Measurements from ENCODE around the gene CTNNA3.

- TF ChIP-seq CTCF (IDR thresholded peaks at IDR 0.05) (no peak), POLR2A (IDR thresholded peaks at IDR 0.05) (no peak)
These were observed 407.1 kb downstream of the CTNNA3 start for GRCh38 chr10:67288688-67289410.
